K562 (cell line): ENCODE data around the gene GNA15. TPM values are rescaled to one million over a fixed set of nuclear protein-coding genes. Genes with fewer than 3 reads are reported as not detected.

ENCODE experiments used
- ATAC-seq: fragments of 200-7000 bp; cut with Tn5 transposase; 3 replicates; pipeline ENCODE4 v1.9.1; 2020; ENCODE audit warnings: moderate library complexity
- BruUV-seq: library from RNA; stranded (reverse); fragments of 400-500 nt; replicated peaks from 2 replicates; lab custom pipeline; 2021; lab: Mats Ljungman, UMichigan
- CTCF ChIA-PET: fragments of 300-600 bp; formaldehyde crosslinking; extraction: SDS; loops from one replicate; lab custom pipeline; 2021; ENCODE audit warnings: low intra/inter-chr PET ratio; lab: Yijun Ruan, JAX
- POLR2A ChIA-PET: fragments of 300-600, 350-650 bp; sonication (Branson Sonifier 250); formaldehyde crosslinking; extraction: SDS; loops from one replicate; lab custom pipeline; 2021; ENCODE audit warnings: antibody characterized with exemption, inconsistent platforms; lab: Yijun Ruan, JAX
- DNase-seq, 4 experiments: peaks; one replicate each; pipeline versions ENCODE4 v3.0.0 to v3.0.0-alpha.2; 2011 to 2018; ENCODE audit warnings: low spot score in 3 of 4, mixed read lengths in 3 of 4; ENCODE audit errors: extremely low read depth in 1 of 4
- FAIRE-seq: peaks from 2 replicates; lab custom pipeline; 2011; peaks lifted over from hg19 to GRCh38; lab: Jason Lieb, UNC
- H2AFZ ChIP-seq: 2 replicates; pipeline ENCODE4 v1.6.0; 2011; ENCODE audit warnings: low read depth, low read length, control low read depth, inconsistent platforms
- H3K27ac ChIP-seq: fragments of 200-600 bp; 3 replicates; pipeline ENCODE4 v1.8.0; 2011; ENCODE audit warnings: low read depth, mild to moderate bottlenecking, control low read depth, inconsistent platforms, low read length, moderate library complexity, mixed read lengths; ENCODE audit errors: extremely low read depth
- H3K27me3 ChIP-seq, 2 experiments: fragments of 300-600 bp in 1 of 2; 2 replicates in 1 of 2; 3 replicates in 1 of 2; pipeline versions ENCODE4 v1.6.0 to v1.8.0; 2011; ENCODE audit warnings: inconsistent platforms in 2 of 2, low read length in 2 of 2, mild to moderate bottlenecking in 1 of 2, mixed read lengths in 1 of 2, moderate library complexity in 1 of 2; ENCODE audit not compliant: control insufficient read depth in 2 of 2, insufficient read depth in 2 of 2
- H3K36me3 ChIP-seq: fragments of 300-600 bp; 3 replicates; pipeline ENCODE4 v1.8.0; 2011; ENCODE audit warnings: mild to moderate bottlenecking, low read length, inconsistent platforms; ENCODE audit not compliant: control insufficient read depth, insufficient read depth
- H3K4me1 ChIP-seq, 2 experiments: fragments of 200-600 bp in 1 of 2; replicated peaks in 1 of 2; 2 replicates in 1 of 2; 3 replicates in 1 of 2; pipeline versions ENCODE4 v1.5.1 to v1.8.0; 2011; ENCODE audit warnings: inconsistent platforms in 2 of 2, low read length in 2 of 2, mild to moderate bottlenecking in 1 of 2, mixed read lengths in 1 of 2, moderate library complexity in 1 of 2; ENCODE audit not compliant: control insufficient read depth in 2 of 2, insufficient read depth in 2 of 2
- H3K4me2 ChIP-seq: 2 replicates; pipeline ENCODE4 v1.6.1; 2011; ENCODE audit warnings: low read length, control low read depth, inconsistent platforms, mixed read lengths; ENCODE audit not compliant: insufficient read depth
- H3K4me3 ChIP-seq: fragments of 200-600 bp; sonication (generic), shearing (Covaris generic); 2 replicates; pipeline ENCODE4 v1.5.1; 2016; ENCODE audit warnings: control low read depth, inconsistent platforms
- H3K79me2 ChIP-seq: fragments of 200-600 bp; 3 replicates; pipeline ENCODE4 v1.8.0; 2011; ENCODE audit warnings: low read length, inconsistent platforms; ENCODE audit not compliant: control insufficient read depth, insufficient read depth
- H3K9ac ChIP-seq, 2 experiments: 2 replicates each; pipeline versions ENCODE4 v1.6.0 to v1.6.1; 2011; ENCODE audit warnings: low read depth in 2 of 2, low read length in 2 of 2, control low read depth in 1 of 2, inconsistent platforms in 1 of 2, mild to moderate bottlenecking in 1 of 2, mixed read lengths in 1 of 2; ENCODE audit not compliant: insufficient read depth in 1 of 2
- H3K9me1 ChIP-seq: one replicate; pipeline ENCODE4 v1.6.0; 2011; ENCODE audit warnings: inconsistent platforms, mild to moderate bottlenecking, low read length, moderate library complexity; ENCODE audit not compliant: control insufficient read depth, insufficient read depth
- H3K9me3 ChIP-seq: replicated peaks from 2 replicates; pipeline ENCODE4 v1.5.1; 2011; ENCODE audit warnings: low read depth, low read length, inconsistent platforms; ENCODE audit not compliant: control insufficient read depth, insufficient read depth
- H4K20me1 ChIP-seq: replicated peaks from 2 replicates; pipeline ENCODE4 v1.6.1; 2011; ENCODE audit warnings: low read length, inconsistent platforms, mixed read lengths; ENCODE audit not compliant: control insufficient read depth, insufficient read depth
- CBX3 ChIP-seq, 2 experiments: IDR thresholded peaks; 1 replicate in 1 of 2; 2 replicates in 1 of 2; pipeline ENCODE4 v1.6.1; 2012; ENCODE audit warnings: inconsistent platforms in 2 of 2, low read length in 2 of 2, borderline replicate concordance in 1 of 2, control low read depth in 1 of 2
- HDAC6 ChIP-seq: IDR thresholded peaks from 2 replicates; pipeline ENCODE4 v1.6.1; 2012; ENCODE audit warnings: low read depth, mild to moderate bottlenecking, control low read depth, inconsistent platforms, low read length, moderate library complexity
- MAX ChIP-seq: sonication (generic); formaldehyde crosslinking; IDR thresholded peaks from 2 replicates; pipeline ENCODE4 v1.9.0; 2022; ENCODE audit warnings: mild to moderate bottlenecking, missing genetic modification reagents
- ZFP91 ChIP-seq: sonication (generic); formaldehyde crosslinking; IDR thresholded peaks from 2 replicates; pipeline ENCODE4 v1.8.0; 2022; ENCODE audit warnings: mild to moderate bottlenecking, missing genetic modification reagents
- ZNF77 ChIP-seq: fragments of 250-450 bp; sonication (Bioruptor Pico); IDR thresholded peaks from 2 replicates; pipeline ENCODE4 v1.5.0; 2020
- WGBS: fragments of 100-300 bp; shearing (Covaris generic); methylation state at CpG from one replicate; pipeline ENCODE4 v1.1.6; 2016; ENCODE audit warnings: low coverage, mixed read lengths; ENCODE audit not compliant: insufficient coverage; ENCODE audit errors: missing lambda C conversion rate; 5-methylcytosine and 5-hydroxymethylcytosine counted together
- in situ Hi-C: fragments of 300-500 bp; cut with MboI; formaldehyde crosslinking; loops from 4 replicates; pipeline ENCODE4 v1.15.0; 2018; ENCODE audit warnings: inconsistent platforms, mixed read lengths
- intact Hi-C: fragments of 100-400 bp; cut with micrococcal nuclease; formaldehyde crosslinking; loops from 2 replicates; pipeline ENCODE4 v1.14.2; 2022
- polyA plus RNA-seq, 8 experiments: library from polyadenylated mRNA; depleted of rRNA in 4 of 8; stranded (reverse) in 5 of 8; unstranded in 3 of 8; fragments of >200 nt; fragmentation: Nextera tagmentation in 2 of 8; fragmentation: Illumina TruSeq in 1 of 8; extraction: Ambion mirVana in 2 of 8; extraction: Trizol in 1 of 8; gene quantifications; 2 replicates each; pipeline versions ENCODE4 v1.2.1 to v1.2.3, GENCODE V29; 2011 to 2014; ENCODE audit warnings: inconsistent platforms in 1 of 8, missing spikeins in 1 of 8
- total RNA-seq, 7 experiments: library from RNA; depleted of rRNA in 6 of 7; stranded (reverse); fragments of >200 nt in 6 of 7; fragmentation: Illumina TruSeq in 2 of 7; extraction: Trizol in 2 of 7; gene quantifications; 2 replicates each; pipeline versions ENCODE4 v1.2.1 to v1.2.3, GENCODE V29; 2011 to 2021; ENCODE audit warnings: low replicate concordance in 1 of 7

GNA15 gene
- total and polyA plus RNA-seq, 9 of the 15 experiments (the other 6 are each of a cell fraction or from before 2014, with no cell fraction given): 0.03 to 0.24 (median 0.11) TPM; not detected in 1

- Histone ChIP-seq H3K9ac (no peak overlapping the region; a peak in 1 of 4 replicates), H3K9me3 (no peaks in the 10 kb centered on the region), H3K27ac (no peak overlapping the region), H3K4me2 (no peak overlapping the region), H3K9me1 (no peaks in the 10 kb centered on the region), H2AFZ (no peak overlapping the region), H3K36me3 (peaks cover 33% of the 10 kb centered on the region; the same call in 1 of the 3 replicates), H3K27me3 (no peaks in the 10 kb centered on the region), H3K4me3 (no peak overlapping the region), H3K79me2 (peaks cover 5% of the 10 kb centered on the region; the same call in 2 of the 3 replicates), H3K4me1 (peaks cover 0 to 55% of the 10 kb centered on the region in 2 experiments; a peak in 2 of 5 replicates), H4K20me1 (no peaks in the 10 kb centered on the region; the same call in 1 of the 2 replicates)
- POLR2A ChIA-PET: no interaction called here
- in situ Hi-C loops (no loop called here), intact Hi-C loops (no loop called here)
- DNase-seq (no peak), ATAC-seq (no peak), FAIRE-seq (no peak)
- TF ChIP-seq MAX (CRISPR knock-in tag): peak; percentile 34; the same call in 1 of the 2 replicates
- no peak for TF ChIP-seq HDAC6
- WGBS: 95% methylated on average over 16 of the region's 21 CpGs
- no TSS peak for BruUV-seq
- CTCF ChIA-PET: no interaction called here
Measured at GRCh38 chr19:3116621-3117020, 19.2 kb upstream of the GNA15 start.

GRCh38 chr19:3117716-3118115 is 18.1 kb upstream of the GNA15 start:
- POLR2A ChIA-PET: no interaction called here
- Histone ChIP-seq H3K27me3 (no peaks in the 10 kb centered on the region), H4K20me1 (no peaks in the 10 kb centered on the region), H3K9ac (no peak overlapping the region), H3K36me3 (peaks cover 29% of the 10 kb centered on the region; the same call in 1 of the 3 replicates), H3K4me1 (peaks cover 0 to 51% of the 10 kb centered on the region in 2 experiments; a peak in 2 of 5 replicates), H3K4me3 (no peak overlapping the region), H3K27ac (no peak overlapping the region), H3K9me3 (no peaks in the 10 kb centered on the region), H3K9me1 (no peaks in the 10 kb centered on the region), H3K4me2 (no peak overlapping the region), H3K79me2 (no peaks in the 10 kb centered on the region), H2AFZ (no peak overlapping the region)
- intact Hi-C loops: no loop called here
- BruUV-seq: no TSS peak
- CTCF ChIA-PET: no interaction called here
- TF ChIP-seq CBX3 (IDR thresholded peaks at IDR 0.05; ENCODE audit: borderline replicate concordance in 1 of 2, low read length in 2 of 2) (no peak), ZNF77 (no peak), ZFP91 (CRISPR knock-in tag) (no peak)
- in situ Hi-C loops: no loop called here
- ATAC-seq: no peak
- 84% methylated on average over 19 of the region's 20 CpGs for WGBS
- FAIRE-seq: no peak
- no peak for DNase-seq
